Liver (tissue), 9 donors: ENCODE measurements around the gene LRRC4B. TPM values are rescaled to one million over a fixed set of nuclear protein-coding genes. Genes with fewer than 3 reads are reported as not detected.
"Not testable (repeated sequence)": the region's sequence is repeated elsewhere in the genome, so short reads cannot be mapped to it uniquely, and the experiment has no call there.

Source experiments
- DNase-seq: peaks from one replicate; pipeline ENCODE4 v3.0.0-alpha.2; 2017; ENCODE audit warnings: low spot score
- H3K27ac ChIP-seq, 2 donors: one replicate each; pipeline ENCODE4 v1.7.0; 2013; ENCODE audit warnings: inconsistent platforms in 2 of 2, low read length in 2 of 2, control low read depth in 1 of 2, low read depth in 1 of 2, mild to moderate bottlenecking in 1 of 2
- H3K27me3 ChIP-seq, 4 donors: one replicate each; pipeline versions ENCODE4 v1.6.1 to v1.7.0; 2013; ENCODE audit warnings: low read length in 3 of 4, inconsistent platforms in 1 of 4, mild to moderate bottlenecking in 1 of 4, moderate library complexity in 1 of 4; ENCODE audit not compliant: control insufficient read depth in 4 of 4, insufficient read depth in 4 of 4
- H3K36me3 ChIP-seq, 4 donors: one replicate each; pipeline versions ENCODE4 v1.6.1 to v1.7.0; 2013; ENCODE audit warnings: low read length in 3 of 4, mild to moderate bottlenecking in 3 of 4, low read depth in 1 of 4, moderate library complexity in 1 of 4; ENCODE audit not compliant: control insufficient read depth in 4 of 4, insufficient read depth in 3 of 4
- H3K4me1 ChIP-seq, 4 donors: one replicate each; pipeline versions ENCODE4 v1.6.1 to v1.7.0; 2013; ENCODE audit warnings: low read length in 3 of 4, mild to moderate bottlenecking in 3 of 4, moderate library complexity in 1 of 4; ENCODE audit not compliant: control insufficient read depth in 4 of 4, insufficient read depth in 4 of 4
- H3K4me3 ChIP-seq, 3 donors: one replicate each; pipeline versions ENCODE4 v1.6.1 to v1.7.0; 2013; ENCODE audit warnings: low read length in 3 of 3, control low read depth in 1 of 3, low read depth in 1 of 3, mild to moderate bottlenecking in 1 of 3
- H3K9ac ChIP-seq, 2 donors: one replicate each; pipeline ENCODE4 v1.7.0; 2013; ENCODE audit warnings: low read length in 2 of 2, mild to moderate bottlenecking in 2 of 2, moderate library complexity in 2 of 2, control low read depth in 1 of 2, low read depth in 1 of 2
- H3K9me3 ChIP-seq, 4 donors: one replicate each; pipeline versions ENCODE4 v1.6.1 to v1.7.0; 2013; ENCODE audit warnings: low read length in 3 of 4; ENCODE audit not compliant: control insufficient read depth in 4 of 4
- EGR1 ChIP-seq, 2 donors: IDR thresholded peaks; 2 replicates each; pipeline ENCODE4 v1.6.1; 2016 to 2018; ENCODE audit warnings: antibody characterized with exemption in 2 of 2, low read depth in 2 of 2
- FOXA1 ChIP-seq: IDR thresholded peaks from 2 replicates; pipeline ENCODE4 v1.6.1; 2016; ENCODE audit warnings: antibody characterized with exemption
- FOXA2 ChIP-seq: IDR thresholded peaks from 2 replicates; pipeline ENCODE4 v1.6.1; 2016; ENCODE audit warnings: antibody characterized with exemption
- GABPA ChIP-seq, 2 donors: IDR thresholded peaks in 1 of 2; conservative IDR thresholded peaks in 1 of 2; 2 replicates each; pipeline ENCODE4 v1.6.1; 2016; ENCODE audit warnings: antibody characterized with exemption in 2 of 2, mild to moderate bottlenecking in 1 of 2, moderate library complexity in 1 of 2
- HNF4A ChIP-seq, 2 donors: conservative IDR thresholded peaks; 2 replicates each; pipeline ENCODE4 v1.6.1; 2016; ENCODE audit warnings: antibody characterized with exemption in 2 of 2, mild to moderate bottlenecking in 2 of 2
- HNF4G ChIP-seq: IDR thresholded peaks from 2 replicates; pipeline ENCODE4 v1.6.1; 2016; ENCODE audit warnings: antibody characterized with exemption
- JUND ChIP-seq, 2 donors: IDR thresholded peaks; 2 replicates each; pipeline ENCODE4 v1.6.1; 2016; ENCODE audit warnings: antibody characterized with exemption in 2 of 2
- NR2F2 ChIP-seq: IDR thresholded peaks from 2 replicates; pipeline ENCODE4 v1.6.1; 2016; ENCODE audit warnings: antibody characterized with exemption
- RAD21 ChIP-seq, 2 donors: IDR thresholded peaks; 2 replicates each; pipeline ENCODE4 v1.6.1; 2016; ENCODE audit warnings: antibody characterized with exemption in 2 of 2, mild to moderate bottlenecking in 2 of 2
- RXRA ChIP-seq, 2 donors: IDR thresholded peaks; 2 replicates each; pipeline ENCODE4 v1.6.1; 2017 to 2018; ENCODE audit warnings: antibody characterized with exemption in 2 of 2, mild to moderate bottlenecking in 1 of 2
- SP1 ChIP-seq: IDR thresholded peaks from 2 replicates; pipeline ENCODE4 v1.6.1; 2018; ENCODE audit warnings: antibody characterized with exemption, mild to moderate bottlenecking
- TAF1 ChIP-seq: conservative IDR thresholded peaks from 2 replicates; pipeline ENCODE4 v1.6.1; 2016; ENCODE audit warnings: antibody characterized with exemption, mild to moderate bottlenecking
- YY1 ChIP-seq: IDR thresholded peaks from 2 replicates; pipeline ENCODE4 v1.6.1; 2016; ENCODE audit warnings: antibody characterized with exemption, mild to moderate bottlenecking
- whole genome bisulfite sequencing: extraction: QIAGEN DNeasy Blood & Tissue Kit; methylation state at CpG from one replicate; pipeline ENCODE4 v1.1.7; 2013; 5-methylcytosine and 5-hydroxymethylcytosine counted together
- polyA plus RNA-seq, 2 donors: library from polyadenylated mRNA; stranded (reverse) in 1 of 2; unstranded in 1 of 2; fragments of 200-250 nt in 1 of 2; fragments of >200 nt in 1 of 2; fragmentation: Nextera tagmentation in 1 of 2; extraction: Ambion mirVana in 1 of 2; gene quantifications; one replicate each; pipeline versions ENCODE4 v1.2.1 to v1.2.3, GENCODE V29; 2013 to 2015
- total RNA-seq, 2 donors: library from RNA; depleted of rRNA; stranded (reverse); fragments of >200 nt; gene quantifications; one replicate each; pipeline ENCODE4 v1.2.3, GENCODE V29; 2014
- TF ChIP-seq, protein P1 (sequence below): fragments of 150-350 bp; IDR thresholded peaks from 2 replicates; pipeline ENCODE4 v1.5.1; 2017; ENCODE audit warnings: improper control_type of control experiment, low read depth, low read length; ENCODE audit not compliant: missing input control
- TF ChIP-seq, protein P2 (sequence below): IDR thresholded peaks from 2 replicates; pipeline ENCODE4 v1.6.1; 2016; ENCODE audit warnings: antibody characterized with exemption
- TF ChIP-seq, protein P3 (sequence below): IDR thresholded peaks from 2 replicates; pipeline ENCODE4 v1.6.1; 2016; ENCODE audit warnings: antibody characterized with exemption, mild to moderate bottlenecking
- TF ChIP-seq, protein P4 (sequence below): IDR thresholded peaks from 2 replicates; pipeline ENCODE4 v1.6.1; 2016; ENCODE audit warnings: antibody characterized with exemption
- TF ChIP-seq, protein P5 (sequence below): IDR thresholded peaks from 2 replicates; pipeline ENCODE4 v1.6.1; 2016; ENCODE audit warnings: antibody characterized with exemption
- donor health status: healthy.
- donor health status: healthy.
- donor health status: healthy.
- donor health status: healthy.
- donor health status: healthy.

LRRC4B gene
- total and polyA plus RNA-seq, 4 donors, result 0.11 to 1.1 (median 0.79) TPM

DNA sequence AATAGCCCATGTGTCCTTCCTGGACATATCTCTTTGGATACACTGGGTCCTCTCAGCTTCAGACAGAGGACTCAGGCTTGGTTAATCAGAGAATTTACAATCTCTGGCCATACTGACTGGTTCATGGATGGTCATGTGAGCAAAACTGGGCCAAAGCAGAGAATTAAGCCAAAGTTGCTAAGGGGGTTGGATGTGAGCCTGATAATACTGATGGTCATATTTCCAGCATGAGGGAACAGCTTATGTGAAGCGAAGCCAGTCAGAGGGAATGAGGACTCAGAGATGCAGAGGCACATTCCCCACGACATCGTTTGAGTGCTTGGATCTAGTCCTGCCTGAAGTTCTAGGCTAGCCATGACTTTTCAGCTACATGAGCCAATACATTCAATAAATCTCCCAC is 22.0 kb upstream of the LRRC4B start:
- no peaks in the 10 kb centered on the region for H3K4me1 ChIP-seq
- TF ChIP-seq FOXA1, result no peak
- WGBS, result 84% methylated on average over 3 of the region's 3 CpGs
- H3K9me3 ChIP-seq, result no peaks in the 10 kb centered on the region
- peaks cover 0 to 3% (median 0%) of the 10 kb centered on the region in 4 donors for H3K27me3 ChIP-seq
- H3K27ac ChIP-seq, result no peak overlapping the region
- no peak overlapping the region for H3K4me3 ChIP-seq
- H3K9ac ChIP-seq, result no peak overlapping the region
- DNase-seq, result no peak
- no peaks in the 10 kb centered on the region for H3K36me3 ChIP-seq

DNA sequence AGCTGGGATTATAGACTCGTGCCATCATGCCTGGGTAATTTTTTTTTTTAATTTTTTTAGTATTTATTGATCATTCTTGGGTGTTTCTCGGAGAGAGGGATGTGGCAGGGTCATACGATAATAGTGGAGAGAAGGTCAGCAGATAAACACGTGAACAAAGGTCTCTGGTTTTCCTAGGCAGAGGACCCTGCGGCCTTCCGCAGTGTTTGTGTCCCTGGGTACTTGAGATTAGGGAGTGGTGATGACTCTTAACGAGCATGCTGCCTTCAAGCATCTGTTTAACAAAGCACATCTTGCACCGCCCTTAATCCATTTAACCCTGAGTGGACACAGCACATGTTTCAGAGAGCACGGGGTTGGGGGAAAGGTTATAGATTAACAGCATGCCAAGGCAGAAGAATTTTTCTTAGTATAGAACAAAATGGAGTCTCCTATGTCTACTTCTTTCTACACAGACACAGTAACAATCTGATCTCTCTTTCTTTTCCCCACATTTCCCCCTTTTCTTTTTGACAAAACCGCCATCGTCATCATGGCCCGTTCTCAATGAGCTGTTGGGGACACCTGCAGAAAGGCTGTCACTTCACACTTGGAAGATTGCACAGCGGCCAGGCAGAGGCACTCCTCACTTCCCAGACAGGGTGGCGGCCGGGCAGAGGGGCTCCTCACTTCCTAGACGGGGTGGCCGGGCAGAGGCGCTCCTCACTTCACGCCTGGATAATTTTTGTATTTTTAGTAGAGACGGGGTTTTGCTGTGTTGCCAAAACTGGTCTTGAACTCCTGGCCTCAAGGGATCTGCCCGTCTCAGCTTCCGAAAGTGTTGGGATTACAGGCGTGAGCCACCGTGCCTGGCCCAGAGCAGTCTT is 13.8 kb upstream of the LRRC4B start:
- not testable (repeated sequence) for H3K4me1 ChIP-seq, H3K27ac ChIP-seq, H3K27me3 ChIP-seq, DNase-seq, H3K9ac ChIP-seq, H3K36me3 ChIP-seq, H3K4me3 ChIP-seq, H3K9me3 ChIP-seq
- 75% methylated on average over 23 of the region's 24 CpGs for WGBS

DNA sequence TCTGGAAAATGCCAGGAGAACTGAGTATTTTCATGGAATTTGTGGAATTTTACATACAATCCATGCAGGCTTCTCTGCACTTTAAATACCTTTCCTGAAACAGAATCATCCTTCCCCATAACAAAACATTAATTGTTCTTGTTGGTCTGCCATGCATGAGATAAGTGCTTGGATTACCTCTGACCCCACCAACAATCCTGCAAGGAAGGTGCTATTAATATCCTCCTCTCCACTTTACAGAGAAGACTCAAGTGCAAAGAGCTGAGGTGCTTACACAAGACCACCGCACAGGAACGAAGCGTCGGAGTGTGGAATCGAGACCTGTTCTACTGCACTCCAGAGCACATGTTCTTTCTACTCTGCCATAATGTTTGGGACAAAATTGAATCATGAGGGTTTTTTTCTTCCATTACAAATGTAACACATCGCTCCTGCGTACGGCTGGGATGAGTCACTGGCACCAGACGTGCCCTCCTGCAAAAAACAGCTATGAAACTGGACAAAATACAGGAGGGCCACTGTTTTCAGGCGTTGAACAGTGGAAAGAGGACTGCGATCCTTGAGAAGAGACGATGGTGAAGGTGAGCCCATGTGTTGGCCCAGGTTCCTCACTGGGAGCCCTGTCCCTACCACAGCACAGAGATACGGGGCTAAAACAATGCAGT is 12.9 kb upstream of the LRRC4B start:
- H3K4me1 ChIP-seq, result no peaks in the 10 kb centered on the region
- 84% methylated on average over 13 of the region's 13 CpGs for WGBS

More for the DNA sequence above, 12.9 kb upstream of the LRRC4B start:
- H3K4me3 ChIP-seq, result no peak overlapping the region
- H3K27ac ChIP-seq, result no peak overlapping the region
- H3K9ac ChIP-seq, result no peak overlapping the region
- H3K9me3 ChIP-seq, result no peaks in the 10 kb centered on the region
- H3K27me3 ChIP-seq, result no peaks in the 10 kb centered on the region
- no peaks in the 10 kb centered on the region for H3K36me3 ChIP-seq
- DNase-seq, result no peak
- no peak for TF ChIP-seq FOXA2
- TF ChIP-seq, protein P1, sequence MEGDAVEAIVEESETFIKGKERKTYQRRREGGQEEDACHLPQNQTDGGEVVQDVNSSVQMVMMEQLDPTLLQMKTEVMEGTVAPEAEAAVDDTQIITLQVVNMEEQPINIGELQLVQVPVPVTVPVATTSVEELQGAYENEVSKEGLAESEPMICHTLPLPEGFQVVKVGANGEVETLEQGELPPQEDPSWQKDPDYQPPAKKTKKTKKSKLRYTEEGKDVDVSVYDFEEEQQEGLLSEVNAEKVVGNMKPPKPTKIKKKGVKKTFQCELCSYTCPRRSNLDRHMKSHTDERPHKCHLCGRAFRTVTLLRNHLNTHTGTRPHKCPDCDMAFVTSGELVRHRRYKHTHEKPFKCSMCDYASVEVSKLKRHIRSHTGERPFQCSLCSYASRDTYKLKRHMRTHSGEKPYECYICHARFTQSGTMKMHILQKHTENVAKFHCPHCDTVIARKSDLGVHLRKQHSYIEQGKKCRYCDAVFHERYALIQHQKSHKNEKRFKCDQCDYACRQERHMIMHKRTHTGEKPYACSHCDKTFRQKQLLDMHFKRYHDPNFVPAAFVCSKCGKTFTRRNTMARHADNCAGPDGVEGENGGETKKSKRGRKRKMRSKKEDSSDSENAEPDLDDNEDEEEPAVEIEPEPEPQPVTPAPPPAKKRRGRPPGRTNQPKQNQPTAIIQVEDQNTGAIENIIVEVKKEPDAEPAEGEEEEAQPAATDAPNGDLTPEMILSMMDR, result no peak
- TF ChIP-seq TAF1, result no peak
- TF ChIP-seq, protein P2, sequence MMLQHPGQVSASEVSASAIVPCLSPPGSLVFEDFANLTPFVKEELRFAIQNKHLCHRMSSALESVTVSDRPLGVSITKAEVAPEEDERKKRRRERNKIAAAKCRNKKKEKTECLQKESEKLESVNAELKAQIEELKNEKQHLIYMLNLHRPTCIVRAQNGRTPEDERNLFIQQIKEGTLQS, result no peak
- no peak for TF ChIP-seq FOXA1
- TF ChIP-seq, protein P3, sequence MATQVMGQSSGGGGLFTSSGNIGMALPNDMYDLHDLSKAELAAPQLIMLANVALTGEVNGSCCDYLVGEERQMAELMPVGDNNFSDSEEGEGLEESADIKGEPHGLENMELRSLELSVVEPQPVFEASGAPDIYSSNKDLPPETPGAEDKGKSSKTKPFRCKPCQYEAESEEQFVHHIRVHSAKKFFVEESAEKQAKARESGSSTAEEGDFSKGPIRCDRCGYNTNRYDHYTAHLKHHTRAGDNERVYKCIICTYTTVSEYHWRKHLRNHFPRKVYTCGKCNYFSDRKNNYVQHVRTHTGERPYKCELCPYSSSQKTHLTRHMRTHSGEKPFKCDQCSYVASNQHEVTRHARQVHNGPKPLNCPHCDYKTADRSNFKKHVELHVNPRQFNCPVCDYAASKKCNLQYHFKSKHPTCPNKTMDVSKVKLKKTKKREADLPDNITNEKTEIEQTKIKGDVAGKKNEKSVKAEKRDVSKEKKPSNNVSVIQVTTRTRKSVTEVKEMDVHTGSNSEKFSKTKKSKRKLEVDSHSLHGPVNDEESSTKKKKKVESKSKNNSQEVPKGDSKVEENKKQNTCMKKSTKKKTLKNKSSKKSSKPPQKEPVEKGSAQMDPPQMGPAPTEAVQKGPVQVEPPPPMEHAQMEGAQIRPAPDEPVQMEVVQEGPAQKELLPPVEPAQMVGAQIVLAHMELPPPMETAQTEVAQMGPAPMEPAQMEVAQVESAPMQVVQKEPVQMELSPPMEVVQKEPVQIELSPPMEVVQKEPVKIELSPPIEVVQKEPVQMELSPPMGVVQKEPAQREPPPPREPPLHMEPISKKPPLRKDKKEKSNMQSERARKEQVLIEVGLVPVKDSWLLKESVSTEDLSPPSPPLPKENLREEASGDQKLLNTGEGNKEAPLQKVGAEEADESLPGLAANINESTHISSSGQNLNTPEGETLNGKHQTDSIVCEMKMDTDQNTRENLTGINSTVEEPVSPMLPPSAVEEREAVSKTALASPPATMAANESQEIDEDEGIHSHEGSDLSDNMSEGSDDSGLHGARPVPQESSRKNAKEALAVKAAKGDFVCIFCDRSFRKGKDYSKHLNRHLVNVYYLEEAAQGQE, result no peak
- TF ChIP-seq, protein P4, sequence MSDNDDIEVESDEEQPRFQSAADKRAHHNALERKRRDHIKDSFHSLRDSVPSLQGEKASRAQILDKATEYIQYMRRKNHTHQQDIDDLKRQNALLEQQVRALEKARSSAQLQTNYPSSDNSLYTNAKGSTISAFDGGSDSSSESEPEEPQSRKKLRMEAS, result no peak
- TF ChIP-seq NR2F2, result no peak
- TF ChIP-seq JUND (IDR thresholded peaks at IDR 0.05), result no peak
- TF ChIP-seq RXRA (IDR thresholded peaks at IDR 0.05), result no peak
- TF ChIP-seq HNF4G, result no peak
- no peak for TF ChIP-seq EGR1 (IDR thresholded peaks at IDR 0.05; ENCODE audit: low read depth in 2 of 2)
- no peak for TF ChIP-seq SP1
- TF ChIP-seq HNF4A (conservative IDR thresholded peaks at IDR 0.05), result no peak
- TF ChIP-seq YY1, result no peak
- TF ChIP-seq GABPA (IDR thresholded peaks at IDR 0.05 in 1 of 2, conservative IDR thresholded peaks at IDR 0.05 in 1 of 2), result no peak
- TF ChIP-seq, protein P5, sequence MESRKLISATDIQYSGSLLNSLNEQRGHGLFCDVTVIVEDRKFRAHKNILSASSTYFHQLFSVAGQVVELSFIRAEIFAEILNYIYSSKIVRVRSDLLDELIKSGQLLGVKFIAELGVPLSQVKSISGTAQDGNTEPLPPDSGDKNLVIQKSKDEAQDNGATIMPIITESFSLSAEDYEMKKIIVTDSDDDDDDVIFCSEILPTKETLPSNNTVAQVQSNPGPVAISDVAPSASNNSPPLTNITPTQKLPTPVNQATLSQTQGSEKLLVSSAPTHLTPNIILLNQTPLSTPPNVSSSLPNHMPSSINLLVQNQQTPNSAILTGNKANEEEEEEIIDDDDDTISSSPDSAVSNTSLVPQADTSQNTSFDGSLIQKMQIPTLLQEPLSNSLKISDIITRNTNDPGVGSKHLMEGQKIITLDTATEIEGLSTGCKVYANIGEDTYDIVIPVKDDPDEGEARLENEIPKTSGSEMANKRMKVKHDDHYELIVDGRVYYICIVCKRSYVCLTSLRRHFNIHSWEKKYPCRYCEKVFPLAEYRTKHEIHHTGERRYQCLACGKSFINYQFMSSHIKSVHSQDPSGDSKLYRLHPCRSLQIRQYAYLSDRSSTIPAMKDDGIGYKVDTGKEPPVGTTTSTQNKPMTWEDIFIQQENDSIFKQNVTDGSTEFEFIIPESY, result no peak
- TF ChIP-seq RAD21 (IDR thresholded peaks at IDR 0.05), result no peak
